ENCODE measurements around the gene OAS2.
A peak's percentile ranks its signal among the peaks of the same experiment; 100 is the strongest.
"Not testable (repeated sequence)": the region's sequence is repeated elsewhere in the genome, so short reads cannot be mapped to it uniquely, and the experiment has no call there.

Gene OAS2

DNA sequence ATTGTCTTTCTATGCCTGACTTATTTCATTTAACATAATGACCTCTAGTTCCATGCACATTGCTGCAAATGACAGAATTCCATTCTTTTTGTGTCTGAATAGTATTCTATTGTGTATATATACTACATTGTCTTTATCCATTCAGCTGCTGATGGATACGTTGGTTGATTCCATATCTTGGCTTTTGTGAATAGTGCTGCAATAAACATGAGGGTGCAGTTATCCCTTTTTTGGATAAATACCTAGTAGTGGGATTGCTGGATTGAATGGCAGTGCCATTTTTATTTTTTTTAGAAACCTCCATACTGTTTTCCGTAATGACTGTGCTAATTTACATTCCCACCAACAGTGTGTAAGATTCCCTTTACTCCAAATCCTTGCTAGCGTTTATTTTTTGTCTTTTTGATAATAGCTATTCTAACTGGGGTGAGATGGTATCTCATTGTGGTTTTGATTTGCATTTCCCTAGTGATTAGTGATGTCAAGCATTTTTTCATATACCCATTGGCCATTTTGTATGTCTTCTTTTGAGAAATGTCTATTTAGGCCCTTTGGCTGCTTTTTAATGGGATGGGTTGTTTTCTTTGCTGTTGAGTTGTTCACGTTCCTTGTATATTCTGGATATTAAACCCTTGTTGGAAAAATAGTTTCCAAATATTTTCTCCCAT lies 2.3 kb downstream of the OAS2 start:
- no peak for DNase-seq

DNA sequence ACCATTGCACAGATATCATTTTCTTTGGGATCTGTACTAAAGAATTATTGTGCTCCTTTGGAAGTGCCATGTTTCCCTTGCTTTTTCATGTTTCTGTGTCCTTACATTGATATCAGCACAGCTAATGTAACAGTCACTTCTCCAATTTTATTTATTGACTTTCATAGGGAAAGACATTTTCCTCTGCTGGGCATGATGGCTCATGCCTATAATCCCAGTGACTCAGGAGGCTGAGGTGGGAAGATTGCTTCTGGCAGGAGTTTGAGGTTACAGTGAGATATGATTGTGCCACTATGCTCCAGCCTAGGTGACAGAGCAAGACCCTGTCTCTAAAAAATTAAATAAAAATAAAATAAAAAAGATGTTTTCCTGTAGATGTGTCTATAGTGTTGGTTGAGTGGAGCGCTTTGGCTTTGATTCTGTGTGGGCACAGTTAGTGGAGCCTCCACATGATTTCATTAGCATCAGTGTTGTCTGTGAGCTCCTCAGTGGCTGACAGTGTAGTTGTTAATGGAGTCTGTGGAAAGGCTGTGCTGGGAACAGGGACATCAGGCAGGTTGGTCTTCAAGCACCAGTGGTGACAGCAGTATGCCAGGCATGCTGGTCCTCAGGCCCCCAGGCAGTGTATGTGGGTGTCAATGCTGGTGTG lies 7.4 kb downstream of the OAS2 start:
- DNase-seq = no peak

DNA sequence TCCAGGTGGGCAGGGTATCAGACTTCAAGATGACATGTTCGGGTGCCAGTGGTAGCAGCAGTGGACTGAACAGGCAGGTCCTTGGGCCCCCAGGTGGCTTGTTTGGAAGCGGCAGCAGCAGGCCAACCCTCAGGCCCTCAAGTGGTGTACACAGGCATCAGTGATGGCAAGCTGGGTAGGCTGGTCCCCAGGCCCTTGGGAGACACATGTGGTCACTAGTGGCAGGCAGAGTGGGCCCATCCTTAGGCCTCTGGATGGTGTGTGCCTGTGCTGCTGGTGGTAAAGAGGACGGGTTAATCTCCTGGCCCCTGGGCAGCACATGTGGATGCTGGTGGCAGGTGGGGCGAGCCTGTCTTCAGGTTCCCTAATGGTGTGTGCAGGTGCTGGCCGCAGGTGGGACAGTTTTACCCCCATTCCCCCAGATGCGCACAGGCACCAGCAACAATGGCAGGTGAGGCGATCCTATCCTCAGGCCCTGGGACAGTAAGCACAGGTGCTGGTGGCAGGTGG lies 8.0 kb downstream of the OAS2 start:
- no peak for DNase-seq

DNA sequence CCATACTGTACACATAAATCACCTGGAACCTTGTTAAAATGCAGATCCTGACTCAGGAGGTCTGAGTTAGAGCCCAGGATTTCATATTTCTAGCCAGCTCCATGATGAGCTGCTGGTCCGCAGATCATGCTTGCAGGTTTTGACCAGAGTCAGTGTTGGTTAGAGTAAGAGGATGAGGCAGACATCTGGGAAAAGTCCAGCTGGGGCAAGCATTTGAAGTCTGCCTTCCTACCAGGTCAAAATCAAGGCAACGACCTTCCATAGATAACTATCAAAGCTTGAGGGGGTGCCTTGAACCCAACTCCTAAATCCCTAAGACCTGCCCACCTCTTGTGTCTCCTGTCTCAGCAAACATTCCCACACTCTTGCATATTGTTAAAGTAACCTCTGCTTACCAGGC lies 9.2 kb downstream of the OAS2 start:
- DNase-seq = no peak

DNA sequence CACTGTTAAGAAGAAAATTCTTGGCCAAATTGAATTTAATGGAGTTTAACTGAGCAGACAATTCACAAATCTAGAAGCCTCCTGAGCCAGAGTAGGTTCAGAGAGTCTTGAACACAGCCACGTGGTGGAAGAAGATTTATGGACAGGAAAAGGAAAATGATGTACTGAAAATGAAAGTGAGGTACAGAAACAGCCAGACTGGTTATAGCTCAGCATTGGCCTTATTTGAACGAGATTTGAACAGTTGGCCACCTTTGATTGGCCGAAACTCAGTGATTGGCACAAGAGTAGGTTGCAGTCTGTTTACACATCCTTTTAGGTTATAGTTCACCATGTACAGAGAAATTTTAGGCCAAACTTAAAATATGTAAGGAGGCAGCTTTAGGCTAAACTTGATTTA lies 9.9 kb downstream of the OAS2 start:
- no peak for DNase-seq

DNA sequence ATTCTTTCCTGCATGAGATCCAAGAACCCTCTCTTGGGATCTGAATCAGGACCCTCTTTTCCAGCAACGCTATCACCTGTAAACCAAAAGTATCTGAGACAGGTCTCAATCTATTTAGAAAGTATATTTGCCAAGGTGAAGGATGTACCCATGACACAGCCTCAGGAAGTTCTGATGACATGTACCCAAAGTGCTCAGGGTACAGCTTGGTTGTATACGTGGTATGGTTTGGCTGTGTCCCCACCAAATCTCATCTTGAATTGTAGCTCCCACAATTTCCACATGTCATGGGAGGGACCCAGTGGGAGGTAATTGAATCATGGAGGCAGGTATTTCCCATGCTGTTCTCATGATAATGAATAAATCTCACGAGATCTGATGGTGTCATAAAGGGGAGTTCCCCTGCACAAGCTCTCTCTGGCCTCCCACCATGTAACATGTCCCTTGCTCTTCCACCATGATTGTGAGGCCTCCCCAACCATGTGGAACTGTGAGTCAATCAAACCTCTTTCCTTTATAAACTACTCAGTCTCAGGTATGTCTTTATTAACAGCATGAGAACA lies 10.6 kb downstream of the OAS2 start:
- DNase-seq = not testable (repeated sequence)

DNA sequence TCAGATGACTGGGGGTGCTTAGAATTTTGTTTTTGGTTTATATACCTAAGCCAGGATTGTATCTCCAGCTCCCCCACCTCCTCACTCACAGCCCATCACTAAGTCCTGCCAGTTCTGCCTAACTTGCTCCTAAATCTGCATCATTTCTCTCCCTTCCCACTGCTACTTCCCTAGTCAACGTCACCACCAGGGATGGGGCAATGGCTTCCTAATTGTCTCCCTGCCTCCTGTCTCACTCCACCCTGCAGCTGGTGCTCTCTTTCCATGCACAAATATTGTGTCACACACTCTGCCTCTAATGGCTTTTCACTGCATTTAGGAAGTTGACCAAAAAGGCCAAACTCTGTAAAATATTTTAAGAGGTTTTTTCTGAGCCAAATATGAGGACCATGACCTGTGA lies 11.5 kb downstream of the OAS2 start:
- no peak for DNase-seq

DNA sequence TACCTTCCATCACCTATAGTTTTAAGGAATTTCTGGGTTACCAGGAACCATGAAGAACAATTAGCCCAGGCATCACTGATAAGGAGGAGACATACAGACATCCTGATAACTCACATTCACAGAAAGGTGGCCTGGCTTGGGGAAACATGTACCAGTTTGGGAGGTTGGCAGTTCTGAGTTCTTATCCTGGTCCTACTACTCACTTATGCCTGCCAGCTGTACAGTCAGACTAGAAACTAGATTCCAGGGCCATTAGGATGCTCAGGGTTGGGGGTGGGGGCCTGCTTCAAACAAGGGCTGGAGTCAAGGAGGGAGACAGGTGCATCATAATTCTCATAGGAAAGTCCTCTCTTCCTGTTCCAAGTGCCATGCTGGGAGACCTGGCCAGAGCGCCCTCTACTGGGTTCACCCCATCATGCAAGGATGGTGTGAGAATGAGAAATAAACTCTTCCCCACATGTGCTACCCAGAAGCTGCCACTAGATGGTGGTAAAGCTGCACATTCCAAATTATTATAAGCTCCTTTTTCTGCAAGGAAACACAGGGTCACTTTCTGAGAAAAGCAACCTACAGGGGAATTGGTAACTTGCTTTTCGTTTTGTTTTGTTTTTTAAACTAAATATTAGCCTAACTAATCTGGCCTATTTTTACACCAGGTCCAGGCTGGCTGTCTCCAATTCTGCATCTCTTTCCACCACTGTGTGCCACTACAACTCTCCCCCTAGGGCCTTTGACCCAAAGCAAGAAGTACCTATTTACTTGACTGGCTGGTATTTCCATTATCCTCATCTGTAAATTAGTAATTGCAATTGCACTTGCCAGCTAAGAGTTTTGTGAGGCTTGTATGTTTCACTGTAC lies 14.5 kb downstream of the OAS2 start:
- peak in 15 of 51 donors; percentile 2 to 28 (median 14) for DNase-seq

DNA sequence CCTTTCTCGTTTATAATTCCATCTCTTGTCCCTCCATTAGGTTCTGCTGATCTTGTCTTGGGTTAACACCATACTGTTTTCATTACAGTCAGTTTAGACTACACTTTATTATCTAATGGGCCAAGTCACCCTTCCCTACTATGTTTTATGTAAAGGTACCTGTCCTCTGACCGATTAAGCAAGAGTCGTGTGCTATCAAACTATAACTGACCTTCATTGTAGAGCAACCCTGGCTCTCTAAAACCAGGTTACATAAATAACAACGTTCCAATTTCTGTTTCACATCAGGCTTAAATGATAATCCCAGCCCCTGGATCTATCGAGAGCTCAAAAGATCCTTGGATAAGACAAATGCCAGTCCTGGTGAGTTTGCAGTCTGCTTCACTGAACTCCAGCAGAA lies 16.7 kb downstream of the OAS2 start:
- DNase-seq = no peak

DNA sequence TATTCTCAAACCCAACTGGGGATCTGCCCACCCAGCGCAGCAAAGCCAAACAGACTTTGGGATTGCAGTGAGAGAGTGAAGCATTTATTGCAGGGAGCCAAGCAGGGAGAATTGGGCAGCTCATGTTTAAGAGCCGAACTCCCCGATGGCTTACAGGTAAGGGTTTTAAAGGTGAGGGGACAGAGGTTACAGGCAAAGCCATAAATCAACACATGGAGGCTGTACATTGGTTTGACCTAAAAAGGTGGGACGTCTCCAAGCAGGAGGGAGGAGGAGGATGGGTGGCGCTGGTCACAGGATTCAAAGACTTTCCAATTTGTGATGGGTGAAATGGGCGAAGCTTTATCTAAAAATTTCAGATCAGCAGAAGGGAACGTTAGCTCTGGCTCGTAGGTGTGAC lies 18.2 kb downstream of the OAS2 start:
- DNase-seq = no peak

DNA sequence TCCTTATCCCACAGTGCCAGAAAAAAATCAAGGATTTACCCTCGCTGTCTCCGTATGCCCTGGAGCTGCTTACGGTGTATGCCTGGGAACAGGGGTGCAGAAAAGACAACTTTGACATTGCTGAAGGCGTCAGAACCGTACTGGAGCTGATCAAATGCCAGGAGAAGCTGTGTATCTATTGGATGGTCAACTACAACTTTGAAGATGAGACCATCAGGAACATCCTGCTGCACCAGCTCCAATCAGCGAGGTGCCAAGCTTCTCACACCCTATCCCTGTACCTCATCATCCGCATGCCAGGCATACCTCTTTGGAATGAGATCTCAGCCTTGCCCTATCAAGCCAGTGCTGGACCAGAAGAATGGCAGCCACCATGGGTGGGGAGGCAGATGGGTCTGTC lies 19.2 kb downstream of the OAS2 start:
- DNase-seq = no peak

DNA sequence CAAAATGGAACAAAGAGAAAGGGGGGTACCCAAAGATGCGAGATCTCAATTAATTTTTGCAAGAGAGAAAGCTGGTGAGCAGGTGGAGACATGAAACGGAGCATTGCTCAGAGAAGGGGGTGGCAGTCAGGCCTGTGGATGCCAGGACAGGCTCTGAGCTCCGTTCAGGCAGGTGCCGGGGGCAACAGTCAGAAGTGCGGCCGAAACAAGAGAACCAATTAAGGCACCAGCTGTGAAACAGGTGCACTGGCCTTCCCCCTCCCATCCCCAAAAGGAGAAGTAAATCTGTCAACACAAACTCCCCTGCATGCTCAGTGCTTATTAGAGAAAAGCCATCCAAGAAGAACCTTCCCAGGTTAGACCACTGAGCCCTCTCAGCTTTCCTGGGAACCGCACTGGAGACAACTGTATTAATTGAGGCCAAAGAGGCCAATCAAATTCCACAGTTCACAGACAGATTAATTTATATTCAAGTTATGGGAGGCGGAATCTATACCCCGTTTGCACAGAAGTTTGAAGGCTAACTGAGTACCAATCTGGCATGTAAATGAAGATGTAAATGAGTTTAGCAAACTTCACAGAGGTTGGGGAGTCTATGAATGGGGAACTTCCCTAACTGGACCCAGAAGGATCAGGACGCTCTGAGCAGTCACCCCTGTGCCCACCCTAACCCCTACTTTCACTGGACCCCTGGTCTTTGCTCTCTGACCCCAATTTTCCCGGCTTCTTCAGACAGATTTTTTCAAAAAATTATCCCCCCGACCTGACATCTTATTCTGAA lies 20.9 kb downstream of the OAS2 start:
- no peak for DNase-seq

DNA sequence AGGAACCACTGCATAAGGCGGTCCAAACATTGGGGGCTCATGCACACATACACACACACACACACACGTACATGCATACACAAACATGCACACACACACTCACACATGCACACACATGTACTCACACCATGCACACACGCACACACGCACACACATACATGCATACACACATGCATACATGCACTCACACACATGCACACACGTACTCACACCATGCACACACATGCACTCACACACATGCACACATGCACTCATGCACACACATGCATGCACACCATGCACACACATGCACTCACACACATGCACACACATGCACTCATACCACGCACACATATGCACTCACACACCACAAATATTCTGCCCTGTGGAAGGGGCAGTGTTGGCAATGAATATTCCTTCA lies 22.1 kb downstream of the OAS2 start:
- DNase-seq = no peak

DNA sequence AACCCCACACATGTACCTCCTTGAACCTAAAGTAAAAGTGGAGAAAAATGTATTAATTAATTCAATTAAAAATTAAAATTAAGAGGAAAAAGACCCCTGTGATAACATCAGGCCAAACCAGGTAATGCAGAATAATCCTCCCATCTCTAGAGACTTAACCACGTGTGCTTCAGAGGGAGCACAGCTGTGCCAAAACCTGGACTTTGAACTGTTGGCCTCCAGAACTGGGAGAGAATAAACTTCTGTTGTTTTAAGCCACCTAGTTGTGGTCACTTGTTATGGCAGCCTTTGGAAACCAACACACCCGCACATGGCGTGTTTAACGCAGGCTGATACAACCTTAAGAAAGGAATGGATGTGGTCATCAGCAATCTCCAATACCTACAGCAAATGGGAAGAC lies 23.8 kb downstream of the OAS2 start:
- DNase-seq = no peak

DNA sequence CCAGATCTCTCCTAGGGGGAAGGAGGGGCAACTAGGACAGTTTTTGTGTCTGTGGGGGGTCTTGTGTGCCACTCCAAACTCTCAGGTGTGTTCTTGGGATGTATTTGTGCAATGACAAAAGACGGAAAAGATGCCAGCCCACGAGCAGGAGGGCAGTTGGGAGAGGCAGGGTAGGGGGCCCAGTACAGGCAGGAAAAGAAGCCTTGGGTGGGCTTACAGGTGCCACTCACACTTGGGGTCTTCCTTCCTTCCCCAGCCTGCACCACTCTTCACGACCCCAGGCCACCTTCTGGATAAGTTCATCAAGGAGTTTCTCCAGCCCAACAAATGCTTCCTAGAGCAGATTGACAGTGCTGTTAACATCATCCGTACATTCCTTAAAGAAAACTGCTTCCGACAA lies 24.4 kb downstream of the OAS2 start:
- no peak for DNase-seq

DNA sequence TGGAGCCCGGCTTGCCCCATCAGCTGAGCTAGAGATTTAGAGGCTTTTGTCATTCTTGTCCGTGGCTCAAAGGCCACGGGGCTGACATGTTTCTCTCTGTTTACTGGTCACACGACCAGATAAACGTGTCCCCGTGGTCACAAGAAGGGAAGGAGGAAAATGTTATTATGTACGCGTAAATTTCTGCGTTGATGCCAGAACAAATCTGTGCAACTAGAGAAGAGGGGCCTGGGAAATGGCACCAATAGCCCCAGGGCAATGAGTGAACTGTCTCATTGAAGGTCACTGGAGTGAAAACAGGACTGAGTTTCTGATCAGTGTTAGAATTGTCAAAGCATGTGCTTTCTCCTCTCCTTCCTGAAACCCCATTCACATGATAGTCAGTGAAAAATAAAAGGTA lies 25.3 kb downstream of the OAS2 start:
- no peak for DNase-seq

DNA sequence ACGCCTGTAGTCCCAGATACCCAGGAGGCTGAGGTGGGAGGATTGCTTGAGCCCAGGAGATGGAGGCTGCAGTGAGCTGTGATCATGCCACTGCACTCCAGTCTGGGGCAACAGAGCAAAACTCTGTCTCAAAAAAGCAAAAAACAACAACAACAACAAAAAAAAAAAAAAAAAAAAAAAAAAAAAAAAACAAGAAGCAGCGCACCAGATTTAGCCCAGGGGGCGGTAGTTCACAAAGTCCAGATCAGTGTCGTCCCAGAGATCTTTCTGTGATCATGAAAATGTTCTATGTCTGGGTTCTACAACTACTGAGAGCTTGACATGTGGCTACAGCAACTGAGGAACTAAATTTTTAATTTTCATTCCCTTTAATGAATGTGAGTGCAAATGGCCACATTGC lies 27.4 kb downstream of the OAS2 start:
- DNase-seq = no peak

DNA sequence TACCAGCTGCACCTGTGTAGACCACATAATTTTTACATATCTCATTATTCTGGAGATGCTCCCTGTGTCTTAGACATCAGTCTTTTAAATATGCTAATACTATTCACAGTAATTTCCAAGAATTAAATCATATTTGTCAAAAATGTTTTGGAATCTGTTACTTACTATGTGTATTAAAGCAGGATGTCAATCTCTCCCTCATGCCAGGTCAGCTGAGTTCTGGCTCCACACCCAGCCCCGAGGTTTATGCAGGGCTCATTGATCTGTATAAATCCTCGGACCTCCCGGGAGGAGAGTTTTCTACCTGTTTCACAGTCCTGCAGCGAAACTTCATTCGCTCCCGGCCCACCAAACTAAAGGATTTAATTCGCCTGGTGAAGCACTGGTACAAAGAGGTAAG lies 27.9 kb downstream of the OAS2 start:
- no peak for DNase-seq

DNA sequence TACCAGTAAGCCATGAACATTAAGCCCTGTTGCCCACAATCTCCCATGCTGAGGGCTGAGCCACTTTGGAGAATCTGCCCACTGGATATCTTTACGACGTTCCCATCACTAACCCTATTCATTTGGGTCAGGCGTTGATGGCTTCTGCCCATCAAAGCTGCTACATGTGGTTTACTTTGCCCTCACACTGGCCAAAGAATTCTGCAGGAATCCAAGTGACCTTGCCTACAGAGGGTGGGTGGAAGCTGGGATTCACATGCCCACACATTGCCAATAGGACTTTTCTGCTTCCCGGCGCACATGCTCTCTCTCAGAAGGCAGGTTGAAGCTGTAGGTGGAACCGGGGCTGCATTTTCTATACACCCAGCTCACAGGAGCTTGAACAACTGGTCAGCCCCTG lies 28.3 kb downstream of the OAS2 start:
- no peak for DNase-seq

DNA sequence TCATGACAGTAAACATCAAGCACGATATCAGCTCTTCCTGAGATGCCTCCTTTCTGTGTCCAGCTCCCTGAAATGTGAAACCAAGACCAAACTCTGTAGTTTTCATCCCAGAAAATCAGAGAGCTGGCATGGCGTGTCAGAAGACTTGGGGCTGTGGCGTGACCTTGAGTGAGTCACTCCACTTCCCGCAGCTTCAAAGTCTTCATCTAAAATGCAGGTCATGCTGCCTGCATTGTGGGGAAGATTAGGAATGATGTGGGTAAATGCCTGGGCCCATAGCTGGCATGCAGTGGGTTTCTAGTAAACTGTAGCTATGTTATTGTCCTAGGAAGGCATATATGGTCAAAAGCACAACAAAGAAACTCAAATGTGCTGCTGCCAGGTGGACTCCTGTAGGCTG lies 28.8 kb downstream of the OAS2 start:
- no peak for DNase-seq

DNA sequence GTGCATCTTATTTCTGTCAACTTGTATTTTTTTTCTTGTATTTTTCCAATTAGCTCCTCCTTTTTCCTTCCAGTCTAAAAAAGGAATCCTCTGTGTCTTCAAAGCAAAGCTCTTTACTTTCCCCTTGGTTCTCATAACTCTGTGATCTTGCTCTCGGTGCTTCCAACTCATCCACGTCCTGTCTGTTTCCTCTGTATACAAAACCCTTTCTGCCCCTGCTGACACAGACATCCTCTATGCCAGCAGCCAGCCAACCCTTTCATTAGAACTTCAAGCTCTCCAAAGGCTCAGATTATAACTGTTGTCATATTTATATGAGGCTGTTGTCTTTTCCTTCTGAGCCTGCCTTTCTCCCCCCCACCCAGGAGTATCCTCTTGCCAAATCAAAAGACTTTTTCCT lies 32.4 kb downstream of the OAS2 start:
- no peak for DNase-seq
